ENCODE measurements around the gene AGER.

Gene AGER

DNA sequence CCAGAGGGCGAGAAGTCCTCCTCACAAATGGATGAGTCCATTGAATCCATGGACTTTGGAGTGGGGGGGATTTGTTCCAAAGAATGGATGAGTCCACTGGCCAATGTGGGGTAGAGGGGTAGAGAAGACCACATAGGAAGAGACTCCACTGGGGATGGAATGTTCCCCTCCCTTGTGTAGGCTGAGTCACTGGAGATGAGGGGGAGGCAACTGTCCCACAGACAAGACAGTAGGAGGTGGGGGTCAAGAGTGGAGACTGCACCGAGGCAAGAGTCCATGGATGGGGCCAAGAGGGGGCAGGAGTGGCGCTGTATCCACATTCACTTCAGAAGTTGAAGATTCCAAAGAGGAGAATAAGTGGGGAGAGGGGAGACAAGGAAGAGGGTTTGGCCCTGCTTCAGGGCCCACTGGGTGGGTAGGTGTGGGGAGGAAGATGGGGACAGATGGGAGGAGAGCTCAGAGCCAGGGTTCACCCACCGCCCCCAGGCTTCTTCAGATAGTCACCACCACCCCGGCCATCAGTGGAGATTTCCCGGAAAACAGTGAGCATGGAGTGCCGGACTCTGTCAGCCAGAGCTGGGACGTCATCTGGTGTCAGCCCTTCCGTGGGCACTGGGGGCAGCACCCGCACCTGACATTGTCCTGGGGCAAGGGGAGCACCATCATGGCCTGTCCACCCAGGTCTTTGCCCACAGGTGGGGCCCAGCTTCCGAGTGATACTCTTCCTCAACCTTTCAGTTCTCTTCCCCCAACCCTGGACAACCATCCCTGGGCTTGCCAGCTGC is 15.1 kb downstream of the AGER start:
- no peak for DNase-seq (ENCODE audit: low read depth in 3 of 3)

- DNase-seq (ENCODE audit: low read depth in 3 of 3): no peak
Observed at GRCh38 chr6:32168350-32168749, 15.7 kb downstream of the AGER start.

GRCh38 chr6:32167761-32168262 is 16.2 kb downstream of the AGER start:
- DNase-seq (ENCODE audit: low read depth in 3 of 3): no peak

GRCh38 chr6:32167154-32167760 is 16.8 kb downstream of the AGER start:
- no peak for DNase-seq (ENCODE audit: low read depth in 3 of 3)

- no peak for DNase-seq (ENCODE audit: low read depth in 3 of 3)
Observed at GRCh38 chr6:32166411-32167061, 17.5 kb downstream of the AGER start.

DNA sequence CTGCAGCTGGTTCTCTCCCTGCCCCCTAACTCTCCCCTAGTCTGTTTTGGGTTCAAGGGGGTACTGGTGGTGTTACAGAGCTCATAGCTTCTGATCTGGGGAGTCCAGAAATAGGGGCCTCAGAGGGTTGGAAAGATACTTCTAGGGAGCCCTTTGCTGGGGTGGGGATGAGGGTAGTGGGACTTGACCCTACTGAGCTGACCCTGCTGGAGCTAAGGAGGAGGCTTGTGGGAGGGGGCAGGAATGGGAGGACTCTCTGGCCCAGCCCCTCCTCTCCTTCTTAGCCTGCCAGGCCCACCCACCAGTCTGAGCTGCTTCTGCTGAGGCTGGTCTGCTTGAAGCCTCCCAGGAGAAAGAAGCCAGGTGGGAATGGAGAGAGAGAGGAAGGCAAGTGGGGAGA is 19.8 kb downstream of the AGER start, which contains the start of gene EGFL8:
TSS of gene EGFL8 (plus strand) at position 301 of the 400 bp plus-strand sequence. CDS start 1,571 bp downstream, outside the sequence.
- no peak for DNase-seq (ENCODE audit: low read depth in 3 of 3)

DNA sequence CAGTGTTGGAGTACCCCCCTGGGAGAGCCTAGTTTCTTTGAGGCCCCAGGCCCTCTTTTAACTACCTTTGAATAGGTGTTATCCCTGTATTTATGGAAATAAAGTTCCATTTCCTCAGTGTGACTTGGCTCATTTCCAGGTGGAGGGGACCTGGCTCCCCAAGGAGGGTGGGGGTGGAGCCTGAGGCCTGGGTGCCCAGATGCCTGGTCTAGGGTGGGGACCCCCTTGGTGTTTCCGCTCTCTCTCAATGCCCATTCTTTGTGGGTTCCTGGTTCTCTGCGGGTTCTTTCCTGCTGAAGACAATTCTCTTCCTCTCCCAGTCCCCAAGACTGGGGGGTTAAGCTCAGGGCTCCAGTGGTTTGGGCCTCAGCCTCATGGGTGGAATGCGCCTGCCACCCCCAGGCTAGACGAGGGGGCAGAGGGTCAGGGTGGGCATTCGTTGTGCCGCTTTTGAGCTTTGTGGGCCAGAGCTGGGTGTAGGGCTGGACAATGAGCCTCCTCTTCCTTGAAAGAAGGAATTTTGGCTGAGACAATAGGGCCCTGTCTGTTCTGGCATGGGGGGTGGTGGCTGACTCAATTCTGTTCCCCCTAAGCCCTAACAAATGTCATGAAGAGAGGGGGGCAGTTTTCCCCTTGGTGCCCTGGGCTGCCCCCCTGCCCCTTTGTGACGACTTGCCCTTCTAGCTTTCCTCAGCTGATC is 20.3 kb downstream of the AGER start:
- no peak for DNase-seq (ENCODE audit: low read depth in 3 of 3)

GRCh38 chr6:32158052-32158451 is 26.0 kb downstream of the AGER start:
- DNase-seq (ENCODE audit: low read depth in 3 of 3): no peak

DNA sequence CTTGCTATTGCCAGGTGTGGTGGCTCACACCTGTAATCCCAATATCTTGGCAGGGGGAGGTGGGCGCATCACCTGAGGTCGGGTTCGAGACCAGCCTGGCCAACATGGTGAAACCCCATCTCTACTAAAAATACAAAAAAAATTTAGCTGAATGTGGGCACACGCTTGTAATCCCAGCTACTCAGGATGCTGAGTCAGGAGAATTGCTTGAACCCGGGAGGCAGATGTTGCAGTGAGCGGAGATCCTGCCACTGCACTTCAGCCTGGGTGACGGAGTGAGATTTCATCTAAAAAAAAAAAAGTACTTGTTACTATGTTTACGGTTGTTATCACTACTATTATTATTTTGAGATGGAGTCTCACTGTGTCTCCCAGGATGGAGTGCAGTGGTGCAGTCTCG is 27.2 kb downstream of the AGER start:
- no peak for DNase-seq (ENCODE audit: low read depth in 3 of 3)

DNA sequence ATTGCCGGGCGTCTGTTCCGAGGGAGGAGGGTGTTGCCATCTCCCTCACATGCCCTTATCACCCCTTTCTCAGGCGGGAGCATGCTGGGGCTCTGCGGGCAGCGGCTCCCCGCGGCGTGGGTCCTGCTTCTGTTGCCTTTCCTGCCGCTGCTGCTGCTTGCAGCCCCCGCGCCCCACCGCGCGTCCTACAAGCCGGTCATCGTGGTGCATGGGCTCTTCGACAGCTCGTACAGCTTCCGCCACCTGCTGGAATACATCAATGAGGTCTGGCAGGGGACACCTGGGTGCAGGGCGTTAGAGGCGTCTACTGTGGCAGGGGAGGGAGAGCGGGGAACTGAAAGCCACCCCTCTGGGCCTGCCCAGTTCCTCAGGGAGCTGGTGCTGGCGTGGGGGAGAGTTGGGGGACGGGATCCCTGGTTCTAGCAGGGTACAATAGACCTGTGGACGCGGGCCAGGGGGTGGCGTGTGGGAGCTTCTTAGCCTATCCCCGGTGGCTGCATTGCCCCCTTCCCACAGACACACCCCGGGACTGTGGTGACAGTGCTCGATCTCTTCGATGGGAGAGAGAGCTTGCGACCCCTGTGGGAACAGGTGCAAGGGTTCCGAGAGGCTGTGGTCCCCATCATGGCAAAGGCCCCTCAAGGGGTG is 29.4 kb downstream of the AGER start:
- DNase-seq (ENCODE audit: low read depth in 3 of 3): peak in 1 of 3 donors; percentile 26

GRCh38 chr6:32153564-32154513 is 30.2 kb downstream of the AGER start, which contains the start of gene PPT2:
Gene PPT2 (plus strand): TSS chr6:32154141. CDS start chr6:32154595, 454 bp downstream.
- DNase-seq (ENCODE audit: low read depth in 3 of 3): peak; percentile 47 to 73 (median 70)

DNA sequence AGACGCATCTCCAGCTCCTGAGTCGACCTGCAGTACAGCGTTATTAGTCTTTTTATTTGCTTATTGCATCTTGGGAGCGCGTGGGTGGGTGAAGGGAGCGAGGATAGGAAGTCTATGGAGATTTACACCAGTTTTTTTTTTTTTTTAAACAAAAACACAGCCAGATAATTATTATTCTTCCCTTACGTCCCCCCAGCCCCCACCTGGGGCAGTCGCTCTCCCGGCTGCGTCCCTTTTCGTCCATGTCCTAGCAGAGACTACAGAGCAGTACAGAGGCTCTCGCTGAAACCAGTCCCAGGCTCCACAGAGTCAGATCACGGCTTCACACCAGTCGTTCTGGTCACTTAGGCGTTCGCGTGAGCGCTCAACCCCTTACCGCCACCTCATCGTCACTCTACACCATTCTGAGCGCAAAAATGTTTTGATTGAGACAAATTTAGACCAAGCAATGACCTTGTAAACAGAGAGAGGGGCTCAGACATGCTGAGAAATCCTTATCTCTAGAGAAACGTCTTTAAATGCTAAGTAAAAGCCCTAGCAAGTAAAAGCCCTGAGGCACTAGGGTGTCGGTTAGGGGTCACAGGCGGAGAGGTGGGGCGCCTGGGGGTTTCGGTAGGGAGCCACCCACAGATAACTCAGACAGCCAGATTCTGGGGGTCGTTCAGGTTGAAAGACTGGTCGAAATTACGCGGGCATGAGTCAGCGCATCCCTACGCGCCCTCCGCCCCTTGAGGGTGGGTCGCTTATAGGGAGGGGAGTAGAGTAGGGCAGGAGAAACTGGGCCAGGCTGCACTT is 31.1 kb downstream of the AGER start:
- DNase-seq (ENCODE audit: low read depth in 3 of 3): no peak

DNA sequence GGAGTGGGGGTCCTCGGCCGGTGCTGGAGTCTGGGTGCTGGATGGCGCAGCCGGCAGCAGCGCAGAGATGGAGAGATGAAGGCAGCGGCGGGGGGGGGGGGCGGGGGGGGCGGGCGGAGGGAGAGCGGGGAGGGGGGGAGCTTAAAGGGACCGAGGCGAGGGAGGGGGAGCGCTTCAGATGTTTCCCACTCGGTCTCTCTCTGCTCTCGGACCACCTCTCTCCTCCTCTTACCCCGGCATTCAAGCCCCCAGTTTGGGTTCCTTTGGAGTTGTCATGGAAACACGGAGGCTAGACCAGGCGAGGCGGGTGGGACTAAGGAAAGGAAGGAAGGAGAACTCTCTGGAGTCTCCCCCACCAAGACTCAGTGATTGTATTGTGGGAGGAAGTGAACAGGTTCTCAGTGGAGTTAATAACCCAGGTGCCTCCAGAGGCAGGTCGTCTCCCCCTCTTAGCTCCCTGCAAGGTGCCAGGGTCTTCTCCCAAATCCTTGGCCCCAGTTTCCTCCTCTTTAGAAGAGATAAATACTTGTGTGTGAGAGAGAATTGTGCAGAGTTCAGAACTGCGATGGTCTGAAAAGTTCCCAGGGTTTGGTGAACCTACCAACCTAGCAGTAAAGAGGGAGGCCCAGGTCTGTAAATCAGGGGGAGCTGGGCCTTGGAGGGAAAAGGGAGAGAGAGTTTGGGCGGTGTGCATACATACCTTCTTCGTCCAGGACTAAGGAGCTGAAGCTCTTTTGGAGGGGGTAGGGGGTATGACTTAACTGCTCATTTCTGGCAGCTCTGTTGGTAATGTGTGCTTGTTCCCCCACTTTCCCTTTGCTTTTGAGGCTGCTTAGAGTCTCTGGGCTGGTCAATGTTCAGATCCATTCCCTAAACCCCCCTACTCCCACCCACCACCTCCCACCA is 31.9 kb downstream of the AGER start, which contains the start of gene PRRT1:
TSS of gene PRRT1 (minus strand) at position 77 of the 906 bp plus-strand sequence. CDS start 112 bp downstream, outside the sequence.
- DNase-seq (ENCODE audit: low read depth in 3 of 3): no peak

DNA sequence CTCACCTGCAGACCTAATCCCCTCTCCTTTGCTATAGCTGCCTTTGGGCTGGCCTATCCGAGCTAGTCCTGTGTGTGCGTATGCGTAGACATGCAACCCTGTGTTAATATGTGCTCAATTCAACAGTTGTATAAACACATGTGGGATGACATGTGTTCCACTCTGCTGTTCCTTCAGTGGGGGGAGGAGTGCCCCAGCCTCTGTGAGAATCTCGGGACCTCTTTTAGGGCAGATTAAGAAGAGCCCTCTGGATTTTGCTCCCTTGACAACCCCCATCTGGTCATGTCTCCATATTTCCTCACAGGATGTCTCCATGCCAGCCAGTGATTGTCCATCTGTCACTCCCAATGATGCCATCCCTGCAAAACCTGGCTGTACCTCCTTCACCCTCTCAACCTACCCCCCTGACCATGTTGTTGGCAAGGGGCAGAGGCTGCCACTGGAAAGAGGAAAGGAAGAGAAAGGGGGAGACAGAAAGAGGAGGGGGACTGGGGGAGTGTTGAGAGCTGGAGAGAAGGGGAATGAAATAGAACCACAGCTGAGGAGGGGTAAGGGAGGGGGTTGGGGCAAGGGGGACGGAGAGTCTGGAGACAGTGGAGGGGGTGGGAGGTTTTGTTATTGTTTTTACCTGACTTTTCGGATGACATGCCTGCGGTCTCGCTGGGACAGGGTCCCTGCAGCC is 32.7 kb downstream of the AGER start:
- no peak for DNase-seq (ENCODE audit: low read depth in 3 of 3)

DNA sequence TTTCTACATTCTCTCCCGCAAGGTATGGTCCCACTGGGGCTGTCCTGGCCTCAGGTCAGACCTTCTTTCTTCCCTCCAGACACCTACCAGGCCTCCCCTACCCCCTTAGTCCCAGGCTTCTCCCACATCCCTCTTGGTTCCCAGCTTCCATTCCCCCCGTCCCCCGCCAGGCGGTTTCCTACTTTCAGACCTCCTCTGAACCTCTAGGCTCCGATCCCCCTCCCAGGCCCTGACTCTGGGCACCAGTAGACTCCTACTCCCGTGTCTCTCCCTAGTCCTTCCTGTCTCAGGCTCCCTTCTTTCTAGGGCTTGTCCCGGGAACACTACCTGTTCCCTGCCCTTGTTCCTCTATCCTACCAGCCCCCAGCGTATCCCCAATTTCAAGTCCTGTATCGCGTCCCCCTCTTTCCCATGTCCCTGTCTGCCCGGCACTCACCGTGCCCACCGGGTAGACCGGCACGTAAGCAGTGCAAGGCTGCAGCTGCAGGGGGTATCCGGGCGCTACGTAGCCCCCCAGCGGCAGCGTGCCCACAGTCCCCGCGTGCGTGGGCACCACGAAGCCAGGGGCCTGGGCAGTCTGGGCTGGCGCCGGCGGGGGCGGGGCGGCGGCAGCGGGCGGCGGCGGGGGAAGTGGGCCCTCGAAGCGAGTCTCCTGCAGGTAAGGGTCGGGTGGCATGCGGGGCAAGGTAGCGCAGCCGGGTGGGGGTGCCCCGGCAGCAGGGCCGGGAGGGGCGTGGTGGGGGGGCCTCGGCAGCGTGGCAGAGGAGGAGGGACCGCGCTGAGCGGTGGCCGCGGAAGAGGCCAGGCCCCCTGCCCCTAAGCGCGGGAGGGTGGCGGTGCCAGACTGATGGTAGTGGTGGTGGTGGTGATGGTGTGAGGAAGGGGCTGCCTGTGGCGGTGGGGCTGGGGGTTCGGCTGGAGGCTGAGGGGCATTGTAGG is 33.9 kb downstream of the AGER start:
- no peak for DNase-seq (ENCODE audit: low read depth in 3 of 3)

DNA sequence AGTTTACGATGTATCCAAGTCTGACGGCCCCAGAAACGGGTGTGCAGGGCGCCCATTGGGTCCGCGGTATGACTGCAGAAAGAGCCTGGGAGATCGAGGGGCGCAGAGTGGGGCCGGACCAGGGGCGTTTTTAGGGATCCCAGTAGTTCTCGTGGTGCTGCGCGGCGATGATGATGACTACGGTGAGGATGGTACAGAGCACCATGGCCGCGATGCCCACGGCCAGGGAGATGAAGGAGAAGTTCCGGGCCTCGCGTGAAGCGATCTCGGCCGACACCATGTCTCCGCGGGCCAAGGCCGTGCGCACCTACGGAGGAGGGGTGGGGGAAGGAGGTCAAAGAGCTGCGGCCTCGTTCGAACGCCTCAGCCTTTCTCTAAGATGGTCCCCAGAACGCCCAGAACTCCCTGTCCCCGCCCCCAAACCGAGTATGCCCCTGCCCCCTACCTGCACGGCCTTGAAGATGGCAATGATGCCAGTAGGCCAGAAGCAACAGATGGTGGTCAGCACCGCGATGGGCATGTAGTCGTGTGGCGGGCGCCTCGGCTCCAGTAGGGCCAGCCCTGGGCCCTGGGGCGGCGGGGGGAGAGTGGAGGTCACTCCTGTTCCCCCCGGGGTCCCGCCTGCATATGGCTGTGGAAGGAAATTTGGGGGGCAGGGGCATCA is 34.8 kb downstream of the AGER start:
- DNase-seq (ENCODE audit: low read depth in 3 of 3): no peak
